Measurements from ENCODE around the gene HPSE2.

Gene HPSE2

GRCh38 chr10:98572594-98572993, 663.1 kb downstream of the HPSE2 start:
- ChIA-PET CTCF (no interaction called here), POLR2A (no interaction called here)
- no peaks in the 10 kb centered on the region for H3K9me3 ChIP-seq (ENCODE audit: control extremely low read depth in 1 of 5, control insufficient read depth in 4 of 5, insufficient read depth in 2 of 5, low read depth in 1 of 5, low read length in 4 of 5)
- H3K27ac ChIP-seq (ENCODE audit: insufficient read depth in 1 of 2, low read depth in 1 of 2, low read length in 2 of 2, poor library complexity in 1 of 2, severe bottlenecking in 2 of 2) = no peak overlapping the region
- H3K27me3 ChIP-seq (replicated peaks in 2 of 5; ENCODE audit: control insufficient read depth in 4 of 5, insufficient read depth in 5 of 5, low read length in 4 of 5) = peaks cover 0 to 5% (median 3%) of the 10 kb centered on the region in 5 experiments
- 57% methylated on average over 3 of the region's 5 CpGs for WGBS (ENCODE audit: insufficient coverage)
- H3K36me3 ChIP-seq (ENCODE audit: control insufficient read depth in 4 of 4, insufficient read depth in 4 of 4, low read length in 3 of 4) = no peaks in the 10 kb centered on the region
- DNase-seq = no peak
- H3K4me3 ChIP-seq (ENCODE audit: control insufficient read depth in 1 of 7, extremely low read depth in 1 of 7, insufficient read depth in 4 of 7, low read depth in 2 of 7, low read length in 6 of 7) = no peak overlapping the region
- no peaks in the 10 kb centered on the region for H3K4me1 ChIP-seq (ENCODE audit: control extremely low read depth in 1 of 4, control insufficient read depth in 4 of 4, insufficient read depth in 4 of 4, low read length in 3 of 4)

GRCh38 chr10:98570834-98571233, 664.8 kb downstream of the HPSE2 start:
- POLR2A ChIA-PET = no interaction called here

GRCh38 chr10:98569853-98570252, 665.8 kb downstream of the HPSE2 start:
- Histone ChIP-seq H3K27me3 (replicated peaks in 2 of 5; ENCODE audit: control insufficient read depth in 4 of 5, insufficient read depth in 5 of 5, low read length in 4 of 5) (peaks cover 0 to 3% (median 0%) of the 10 kb centered on the region in 5 experiments), H3K4me1 (ENCODE audit: control extremely low read depth in 1 of 4, control insufficient read depth in 4 of 4, insufficient read depth in 4 of 4, low read length in 3 of 4) (no peaks in the 10 kb centered on the region), H3K4me3 (ENCODE audit: control insufficient read depth in 1 of 7, extremely low read depth in 1 of 7, insufficient read depth in 4 of 7, low read depth in 2 of 7, low read length in 6 of 7) (no peak overlapping the region), H3K9me3 (ENCODE audit: control extremely low read depth in 1 of 5, control insufficient read depth in 4 of 5, insufficient read depth in 2 of 5, low read depth in 1 of 5, low read length in 4 of 5) (no peaks in the 10 kb centered on the region), H3K36me3 (ENCODE audit: control insufficient read depth in 4 of 4, insufficient read depth in 4 of 4, low read length in 3 of 4) (no peaks in the 10 kb centered on the region), H3K27ac (ENCODE audit: insufficient read depth in 1 of 2, low read depth in 1 of 2, low read length in 2 of 2, poor library complexity in 1 of 2, severe bottlenecking in 2 of 2) (no peak overlapping the region)
- ChIA-PET POLR2A (no interaction called here), CTCF (no interaction called here)
- DNase-seq = no peak

More at GRCh38 chr10:98570834-98571233, 664.8 kb downstream of the HPSE2 start:
- Histone ChIP-seq H3K4me1 (ENCODE audit: control extremely low read depth in 1 of 4, control insufficient read depth in 4 of 4, insufficient read depth in 4 of 4, low read length in 3 of 4) (no peaks in the 10 kb centered on the region), H3K4me3 (ENCODE audit: control insufficient read depth in 1 of 7, extremely low read depth in 1 of 7, insufficient read depth in 4 of 7, low read depth in 2 of 7, low read length in 6 of 7) (no peak overlapping the region), H3K27ac (ENCODE audit: insufficient read depth in 1 of 2, low read depth in 1 of 2, low read length in 2 of 2, poor library complexity in 1 of 2, severe bottlenecking in 2 of 2) (no peak overlapping the region), H3K27me3 (replicated peaks in 2 of 5; ENCODE audit: control insufficient read depth in 4 of 5, insufficient read depth in 5 of 5, low read length in 4 of 5) (peaks cover 0 to 3% (median 0%) of the 10 kb centered on the region in 5 experiments), H3K9me3 (ENCODE audit: control extremely low read depth in 1 of 5, control insufficient read depth in 4 of 5, insufficient read depth in 2 of 5, low read depth in 1 of 5, low read length in 4 of 5) (no peaks in the 10 kb centered on the region), H3K36me3 (ENCODE audit: control insufficient read depth in 4 of 4, insufficient read depth in 4 of 4, low read length in 3 of 4) (no peaks in the 10 kb centered on the region)
- WGBS (ENCODE audit: insufficient coverage) = 90% methylated on average over 3 of the region's 5 CpGs
- CTCF ChIA-PET = no interaction called here
- DNase-seq = no peak

- Histone ChIP-seq H3K9me3 (ENCODE audit: control extremely low read depth in 1 of 5, control insufficient read depth in 4 of 5, insufficient read depth in 2 of 5, low read depth in 1 of 5, low read length in 4 of 5) (no peaks in the 10 kb centered on the region), H3K27me3 (replicated peaks in 2 of 5; ENCODE audit: control insufficient read depth in 4 of 5, insufficient read depth in 5 of 5, low read length in 4 of 5) (peaks cover 0 to 2% (median 1%) of the 10 kb centered on the region in 5 experiments), H3K4me3 (ENCODE audit: control insufficient read depth in 1 of 7, extremely low read depth in 1 of 7, insufficient read depth in 4 of 7, low read depth in 2 of 7, low read length in 6 of 7) (no peak overlapping the region), H3K27ac (ENCODE audit: insufficient read depth in 1 of 2, low read depth in 1 of 2, low read length in 2 of 2, poor library complexity in 1 of 2, severe bottlenecking in 2 of 2) (no peak overlapping the region), H3K36me3 (ENCODE audit: control insufficient read depth in 4 of 4, insufficient read depth in 4 of 4, low read length in 3 of 4) (no peaks in the 10 kb centered on the region), H3K4me1 (ENCODE audit: control extremely low read depth in 1 of 4, control insufficient read depth in 4 of 4, insufficient read depth in 4 of 4, low read length in 3 of 4) (no peaks in the 10 kb centered on the region)
- ChIA-PET POLR2A (no interaction called here), CTCF (no interaction called here)
- WGBS (ENCODE audit: insufficient coverage) = no CpG with 5 or more reads among the region's 2 CpGs
- no peak for DNase-seq
Measured at GRCh38 chr10:98568551-98568950, 667.1 kb downstream of the HPSE2 start.

GRCh38 chr10:98567391-98568133, 668.1 kb downstream of the HPSE2 start:
- no peak overlapping the region for H3K4me3 ChIP-seq (ENCODE audit: control insufficient read depth in 1 of 7, extremely low read depth in 1 of 7, insufficient read depth in 4 of 7, low read depth in 2 of 7, low read length in 6 of 7)
- no peaks in the 10 kb centered on the region for H3K4me1 ChIP-seq (ENCODE audit: control extremely low read depth in 1 of 4, control insufficient read depth in 4 of 4, insufficient read depth in 4 of 4, low read length in 3 of 4)
- H3K27ac ChIP-seq (ENCODE audit: insufficient read depth in 1 of 2, low read depth in 1 of 2, low read length in 2 of 2, poor library complexity in 1 of 2, severe bottlenecking in 2 of 2) = no peak overlapping the region
- H3K27me3 ChIP-seq (replicated peaks in 2 of 5; ENCODE audit: control insufficient read depth in 4 of 5, insufficient read depth in 5 of 5, low read length in 4 of 5) = peaks cover 0 to 2% (median 1%) of the 10 kb centered on the region in 5 experiments
- H3K36me3 ChIP-seq (ENCODE audit: control insufficient read depth in 4 of 4, insufficient read depth in 4 of 4, low read length in 3 of 4) = no peaks in the 10 kb centered on the region
- no peak for DNase-seq
- 66% methylated on average over 4 of the region's 4 CpGs for WGBS (ENCODE audit: insufficient coverage)
- CTCF ChIA-PET = no interaction called here
- H3K9me3 ChIP-seq (ENCODE audit: control extremely low read depth in 1 of 5, control insufficient read depth in 4 of 5, insufficient read depth in 2 of 5, low read depth in 1 of 5, low read length in 4 of 5) = no peaks in the 10 kb centered on the region
- POLR2A ChIA-PET = interaction anchor here (0.6 kb wide), 2 partner anchors 18 to 599 kb away, joined by 3 to 7 read pairs; no protein-coding TSS in a partner anchor

- no peaks in the 10 kb centered on the region for H3K9me3 ChIP-seq (ENCODE audit: control extremely low read depth in 1 of 5, control insufficient read depth in 4 of 5, insufficient read depth in 2 of 5, low read depth in 1 of 5, low read length in 4 of 5)
- ChIA-PET POLR2A (no interaction called here), CTCF (no interaction called here)
- peaks cover 0 to 2% (median 0%) of the 10 kb centered on the region in 5 experiments for H3K27me3 ChIP-seq (replicated peaks in 2 of 5; ENCODE audit: control insufficient read depth in 4 of 5, insufficient read depth in 5 of 5, low read length in 4 of 5)
- WGBS (ENCODE audit: insufficient coverage) = 50% methylated on average over 2 of the region's 2 CpGs
- H3K4me1 ChIP-seq (ENCODE audit: control extremely low read depth in 1 of 4, control insufficient read depth in 4 of 4, insufficient read depth in 4 of 4, low read length in 3 of 4) = no peaks in the 10 kb centered on the region
- H3K36me3 ChIP-seq (ENCODE audit: control insufficient read depth in 4 of 4, insufficient read depth in 4 of 4, low read length in 3 of 4) = no peaks in the 10 kb centered on the region
- H3K27ac ChIP-seq (ENCODE audit: insufficient read depth in 1 of 2, low read depth in 1 of 2, low read length in 2 of 2, poor library complexity in 1 of 2, severe bottlenecking in 2 of 2) = no peak overlapping the region
- no peak overlapping the region for H3K4me3 ChIP-seq (ENCODE audit: control insufficient read depth in 1 of 7, extremely low read depth in 1 of 7, insufficient read depth in 4 of 7, low read depth in 2 of 7, low read length in 6 of 7)
- no peak for DNase-seq
Measured at GRCh38 chr10:98563811-98564210, 671.8 kb downstream of the HPSE2 start.

GRCh38 chr10:98560565-98560964, 675.1 kb downstream of the HPSE2 start:
- CTCF ChIA-PET = no interaction called here
- no peak overlapping the region for H3K4me3 ChIP-seq (ENCODE audit: control insufficient read depth in 1 of 7, extremely low read depth in 1 of 7, insufficient read depth in 4 of 7, low read depth in 2 of 7, low read length in 6 of 7)
- DNase-seq = no peak

More at GRCh38 chr10:98560565-98560964, 675.1 kb downstream of the HPSE2 start:
- Histone ChIP-seq H3K4me1 (ENCODE audit: control extremely low read depth in 1 of 4, control insufficient read depth in 4 of 4, insufficient read depth in 4 of 4, low read length in 3 of 4) (no peaks in the 10 kb centered on the region), H3K27me3 (replicated peaks in 2 of 5; ENCODE audit: control insufficient read depth in 4 of 5, insufficient read depth in 5 of 5, low read length in 4 of 5) (peaks cover 0 to 2% (median 1%) of the 10 kb centered on the region in 5 experiments), H3K27ac (ENCODE audit: insufficient read depth in 1 of 2, low read depth in 1 of 2, low read length in 2 of 2, poor library complexity in 1 of 2, severe bottlenecking in 2 of 2) (no peak overlapping the region), H3K9me3 (ENCODE audit: control extremely low read depth in 1 of 5, control insufficient read depth in 4 of 5, insufficient read depth in 2 of 5, low read depth in 1 of 5, low read length in 4 of 5) (no peaks in the 10 kb centered on the region), H3K36me3 (ENCODE audit: control insufficient read depth in 4 of 4, insufficient read depth in 4 of 4, low read length in 3 of 4) (no peaks in the 10 kb centered on the region)
- POLR2A ChIA-PET = no interaction called here
- 100% methylated on average over 1 of the region's 2 CpGs for WGBS (ENCODE audit: insufficient coverage)
